Activated effector memory CD4-positive, alpha-beta T cell treated with anti-CD3 and anti-CD28 coated beads, Interleukin-2, amount 50 U/mL, for 16 hours (primary cell): ENCODE results near the gene FAM177B.

Experiments
- DNase-seq: peaks from one replicate; pipeline ENCODE4 v3.0.0-alpha.2; 2020

The FAM177B gene

DNA sequence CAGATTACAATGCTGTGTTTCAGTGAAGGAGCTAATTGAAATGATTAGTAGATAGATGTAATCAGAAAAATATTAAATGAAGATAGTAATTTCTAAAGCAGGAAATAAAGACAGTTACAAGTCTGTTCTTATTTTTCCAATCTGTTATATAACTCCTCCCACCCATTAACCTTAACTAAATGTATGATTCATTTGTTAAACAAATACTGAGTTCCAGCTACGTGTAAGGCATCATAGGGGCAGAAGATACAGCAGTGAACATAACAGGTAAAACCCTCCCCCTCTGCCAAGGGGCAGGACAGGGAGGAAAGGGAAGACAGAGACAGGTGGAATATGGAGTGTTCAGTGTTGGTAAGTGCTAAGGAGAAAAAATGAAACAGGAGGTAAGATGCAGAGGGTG is at the start of gene FAM177B:
Gene FAM177B (plus strand): TSS at position 231 of the 400 bp plus-strand sequence. CDS start 9,344 bp downstream, outside the sequence.
- DNase-seq = no peak

DNA sequence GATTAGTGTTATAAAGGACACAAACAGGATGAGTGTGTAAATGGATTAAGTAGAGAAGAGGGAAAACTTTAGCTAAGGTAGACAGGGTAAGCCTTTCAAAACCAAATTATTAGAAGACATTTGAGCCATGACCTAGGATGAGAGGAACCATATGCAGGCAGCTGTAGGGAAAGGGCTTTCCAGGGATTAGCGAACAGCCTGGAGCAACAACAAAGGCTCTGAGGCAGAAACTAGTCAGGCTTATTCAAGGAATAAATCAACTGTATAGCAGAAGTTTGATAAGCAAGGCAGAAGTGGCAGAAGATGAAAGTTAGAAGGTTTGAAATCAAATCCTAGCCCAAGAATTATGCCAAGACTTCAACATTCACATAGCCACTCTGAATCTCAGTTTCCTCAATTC is 46.0 kb upstream of the FAM177B start:
- DNase-seq = no peak

DNA sequence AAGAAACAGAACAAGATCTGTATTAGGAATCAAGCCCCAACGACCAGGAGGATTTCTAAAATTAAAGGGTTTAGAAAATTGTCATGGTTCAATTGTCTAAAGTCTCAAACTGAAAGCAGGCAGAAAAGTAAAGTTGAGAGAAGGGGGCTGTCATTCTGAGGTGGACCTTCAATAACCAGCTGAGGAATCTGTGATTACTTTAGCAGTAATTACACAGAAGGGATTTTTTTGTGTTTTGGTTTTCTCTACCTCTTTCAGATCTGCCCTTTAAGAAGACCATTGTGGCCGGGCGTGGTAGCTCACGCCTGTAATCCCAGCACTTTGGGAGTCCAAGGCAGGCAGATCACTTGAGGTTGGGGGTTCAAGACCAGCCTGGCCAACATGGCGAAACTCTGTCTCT is 42.1 kb upstream of the FAM177B start:
- DNase-seq = no peak

DNA sequence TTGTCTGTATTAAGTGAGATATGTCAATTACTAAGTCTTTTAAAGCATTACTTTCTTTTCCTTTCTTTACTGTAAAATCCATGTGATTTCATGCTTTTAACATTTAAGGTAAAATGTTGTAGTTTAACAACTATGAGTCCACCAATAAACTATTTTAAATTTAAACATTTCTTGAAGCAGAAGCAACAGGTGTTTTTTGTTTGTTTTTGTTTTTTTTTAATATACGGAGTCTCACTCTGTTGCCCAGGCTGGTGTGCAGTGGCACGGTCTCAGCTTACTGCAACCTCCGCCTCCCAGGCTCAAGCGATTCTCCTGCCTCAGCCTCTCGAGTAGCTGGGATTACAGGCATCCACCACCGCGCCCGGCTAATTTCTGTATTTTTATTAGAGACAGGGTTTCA is 40.3 kb upstream of the FAM177B start:
- no peak for DNase-seq

DNA sequence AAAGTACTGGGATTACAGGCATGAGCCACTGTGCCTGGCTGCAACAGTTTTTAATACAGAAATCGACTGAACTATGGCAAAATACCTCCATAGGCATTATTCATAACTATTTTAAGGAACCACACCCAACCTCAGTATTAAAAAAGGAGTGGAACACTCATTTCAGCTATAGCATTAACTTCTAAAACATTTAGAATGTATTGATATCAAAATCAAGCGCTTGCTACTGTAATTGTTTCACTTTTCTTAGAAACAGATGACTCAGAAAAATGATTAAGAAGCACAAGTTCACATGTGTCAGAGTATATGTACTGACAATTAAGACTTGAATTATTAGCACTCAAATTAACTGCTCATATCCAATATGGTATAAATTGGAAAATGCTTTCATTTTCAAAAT is 39.8 kb upstream of the FAM177B start:
- DNase-seq = no peak

DNA sequence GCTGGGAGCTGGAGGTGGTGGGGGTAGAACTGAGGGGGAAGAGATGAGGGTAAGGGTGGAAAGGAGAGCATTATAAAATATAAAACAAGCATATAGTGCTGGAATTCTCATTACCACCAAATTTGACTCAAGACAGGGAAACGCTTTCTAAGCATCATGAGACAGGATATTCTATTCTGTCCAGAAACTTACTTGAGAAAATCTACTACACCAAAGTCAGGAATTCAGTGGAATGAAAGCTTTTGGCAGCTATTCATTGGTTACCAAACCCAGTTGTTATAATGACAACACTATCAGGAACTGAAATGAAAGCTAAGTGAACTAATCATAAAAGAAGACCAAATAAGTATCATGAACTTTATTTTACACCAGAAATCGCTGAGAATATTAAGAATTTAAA is 39.2 kb upstream of the FAM177B start:
- DNase-seq = no peak

DNA sequence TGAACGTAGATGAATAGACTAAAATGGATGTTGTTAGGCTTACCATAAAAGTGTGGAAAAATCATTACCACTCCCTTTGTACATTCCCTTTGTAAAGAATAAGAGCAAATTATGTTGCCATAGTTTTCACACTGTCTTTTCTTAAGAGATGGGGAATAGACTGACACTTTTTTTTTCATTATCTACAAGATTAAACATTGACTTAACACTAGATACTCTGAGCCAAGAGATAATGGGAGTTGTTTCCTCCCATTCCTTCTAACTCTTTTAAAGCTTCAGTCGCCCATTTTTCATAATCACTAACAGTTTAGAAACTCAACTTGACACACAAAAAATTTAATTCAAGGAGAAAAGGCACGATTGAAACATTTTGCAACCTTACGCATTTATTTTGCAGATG is 34.8 kb upstream of the FAM177B start:
- no peak for DNase-seq

DNA sequence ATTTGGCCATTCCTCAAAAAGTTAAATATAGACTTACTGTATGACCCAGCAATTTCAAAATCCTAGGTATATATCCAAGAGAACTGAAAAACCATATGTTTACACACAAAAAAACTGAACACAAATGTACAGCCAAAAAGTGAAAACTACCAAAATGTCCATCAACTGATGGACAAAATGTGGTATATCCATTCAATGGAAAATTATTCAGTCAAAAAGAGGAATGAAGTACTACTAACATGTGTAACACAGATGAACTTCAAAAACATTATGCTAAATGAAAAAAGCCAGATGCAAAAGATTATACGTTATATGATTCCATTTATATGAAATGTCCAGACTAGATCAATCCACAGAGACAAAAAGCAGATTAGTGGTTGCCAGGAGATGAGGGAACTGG is 32.7 kb upstream of the FAM177B start:
- DNase-seq = no peak

DNA sequence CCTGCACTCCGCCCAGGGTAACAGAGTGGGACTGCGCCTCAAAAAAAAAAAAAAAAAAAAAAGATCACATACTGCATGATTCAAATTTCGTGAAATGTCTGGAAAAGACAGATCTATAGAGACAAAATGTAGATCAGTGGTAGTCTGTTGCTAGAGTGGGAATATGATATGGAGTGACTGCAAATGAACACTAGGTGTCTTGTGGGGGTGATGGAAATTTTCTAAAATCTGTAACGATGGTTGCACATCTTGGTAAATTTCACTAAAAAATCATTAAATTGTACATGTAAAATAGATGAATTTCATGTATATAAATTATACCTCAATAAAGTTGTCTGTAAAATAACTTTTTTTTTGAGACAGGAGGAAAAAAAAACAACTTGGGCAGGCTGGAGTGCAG is 30.2 kb upstream of the FAM177B start:
- DNase-seq = no peak

DNA sequence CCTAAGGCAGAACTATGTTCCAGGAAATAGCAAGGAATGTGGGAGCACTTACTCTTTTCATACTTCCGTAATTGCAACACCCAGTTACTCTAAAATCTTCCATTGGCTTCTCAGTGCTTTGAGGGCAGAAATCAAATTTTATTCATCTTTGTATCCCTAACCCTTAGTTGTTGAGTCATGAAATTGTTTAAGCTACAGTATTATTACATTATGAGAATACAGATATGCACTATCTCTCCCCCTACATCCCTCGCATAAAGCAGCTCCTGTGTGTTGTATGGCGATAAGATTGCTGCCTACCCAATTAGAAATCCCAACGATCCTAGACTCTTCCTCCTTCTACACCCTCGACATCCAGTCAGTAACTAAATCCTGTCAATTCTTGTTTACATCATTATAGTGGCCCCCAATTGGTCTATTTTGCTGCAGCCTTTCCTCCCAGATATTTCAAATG is 27.3 kb upstream of the FAM177B start:
- no peak for DNase-seq

DNA sequence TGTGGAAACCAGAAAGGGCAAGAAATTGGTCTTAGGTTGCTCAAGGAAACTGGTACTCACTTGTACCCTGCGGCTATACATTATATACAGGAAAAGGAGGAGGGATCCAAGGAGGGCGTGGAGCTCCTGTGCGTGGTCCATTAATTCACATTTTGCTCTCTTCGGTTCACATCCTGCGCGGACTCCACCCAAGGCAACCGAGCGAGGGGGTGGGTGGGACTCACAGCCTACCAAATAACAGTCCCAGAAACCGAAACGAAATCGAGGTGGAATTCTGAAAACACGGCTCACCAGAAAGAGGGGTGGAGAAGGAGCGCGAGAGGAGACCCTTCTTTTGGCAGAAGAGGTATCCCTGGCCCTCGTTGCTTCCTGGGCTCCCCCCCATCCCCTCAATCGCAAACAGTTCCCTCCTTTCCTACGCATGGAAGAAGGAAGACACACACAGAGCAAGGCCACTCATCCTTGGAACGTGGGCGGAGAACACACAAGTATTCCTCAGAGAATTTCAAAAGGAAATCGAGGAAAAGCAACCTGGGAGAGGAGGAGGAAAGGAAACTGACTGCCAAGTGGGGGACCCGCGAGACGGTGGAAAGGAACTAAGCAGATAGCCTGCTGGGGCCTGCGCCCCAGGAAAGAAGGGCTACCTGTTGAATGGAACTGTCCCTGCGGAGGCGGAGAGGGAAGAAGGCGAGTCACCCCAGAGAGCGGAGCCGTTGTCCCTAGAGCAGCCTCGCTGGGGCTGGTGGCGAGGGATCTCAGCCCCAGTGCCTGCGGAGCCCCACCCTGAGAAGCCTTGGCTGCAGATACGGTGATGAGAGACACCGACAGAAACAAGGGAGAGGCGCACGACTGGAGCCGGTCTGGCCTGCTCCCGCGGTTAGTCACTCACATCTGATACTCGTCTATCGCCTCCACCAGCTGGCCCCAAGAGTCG is 25.4 kb upstream of the FAM177B start:
- DNase-seq = peak; percentile 87

DNA sequence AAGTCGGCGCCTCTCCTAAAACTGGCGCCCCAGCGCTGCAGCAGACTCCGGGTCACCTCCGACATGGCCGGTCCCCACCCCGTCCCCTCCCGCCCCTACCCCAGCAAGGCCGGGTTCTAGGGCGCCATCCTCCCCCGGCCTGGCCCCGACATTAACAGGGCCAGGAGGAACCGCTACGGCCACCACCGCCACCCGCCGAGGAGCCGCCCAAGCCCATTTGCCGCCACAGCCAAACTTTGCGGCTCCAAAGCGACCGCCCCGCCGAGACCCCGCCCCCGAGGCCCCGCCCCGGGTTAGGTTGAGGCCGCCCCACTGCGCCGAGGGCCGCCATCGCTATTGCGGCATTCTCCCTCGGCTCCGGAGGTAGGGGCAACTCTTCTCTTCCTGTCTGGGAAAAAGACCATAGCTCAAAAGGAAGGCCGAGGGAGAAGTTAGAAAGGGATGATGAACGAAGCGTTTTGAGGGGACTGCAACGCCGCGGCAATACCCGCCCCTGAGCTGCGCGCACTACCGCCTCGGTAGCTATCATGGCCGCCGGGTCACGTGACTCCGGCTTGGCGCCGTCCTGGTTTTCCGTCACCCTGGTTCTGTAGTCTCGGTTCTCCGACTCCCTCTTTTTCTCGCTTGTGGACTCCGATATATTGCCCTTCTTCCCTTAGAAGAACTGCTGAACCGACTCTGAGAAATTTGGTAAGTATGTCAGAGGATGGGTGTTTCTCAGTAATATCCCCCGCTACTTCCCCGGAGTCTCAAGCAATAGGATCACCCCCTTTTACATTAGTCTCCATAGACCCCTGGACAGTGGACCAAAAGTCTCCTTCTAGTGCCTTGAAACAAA is 24.5 kb upstream of the FAM177B start, which contains the start of the genes AIDA and BROX:
Gene AIDA (minus strand): TSS at position 239 of the 838 bp plus-strand sequence. CDS start 174 bp downstream, at position 65.
Gene BROX (plus strand): TSS at position 312 of the 838 bp plus-strand sequence. CDS start 3,136 bp downstream, outside the sequence.
- peak; percentile 99 for DNase-seq

DNA sequence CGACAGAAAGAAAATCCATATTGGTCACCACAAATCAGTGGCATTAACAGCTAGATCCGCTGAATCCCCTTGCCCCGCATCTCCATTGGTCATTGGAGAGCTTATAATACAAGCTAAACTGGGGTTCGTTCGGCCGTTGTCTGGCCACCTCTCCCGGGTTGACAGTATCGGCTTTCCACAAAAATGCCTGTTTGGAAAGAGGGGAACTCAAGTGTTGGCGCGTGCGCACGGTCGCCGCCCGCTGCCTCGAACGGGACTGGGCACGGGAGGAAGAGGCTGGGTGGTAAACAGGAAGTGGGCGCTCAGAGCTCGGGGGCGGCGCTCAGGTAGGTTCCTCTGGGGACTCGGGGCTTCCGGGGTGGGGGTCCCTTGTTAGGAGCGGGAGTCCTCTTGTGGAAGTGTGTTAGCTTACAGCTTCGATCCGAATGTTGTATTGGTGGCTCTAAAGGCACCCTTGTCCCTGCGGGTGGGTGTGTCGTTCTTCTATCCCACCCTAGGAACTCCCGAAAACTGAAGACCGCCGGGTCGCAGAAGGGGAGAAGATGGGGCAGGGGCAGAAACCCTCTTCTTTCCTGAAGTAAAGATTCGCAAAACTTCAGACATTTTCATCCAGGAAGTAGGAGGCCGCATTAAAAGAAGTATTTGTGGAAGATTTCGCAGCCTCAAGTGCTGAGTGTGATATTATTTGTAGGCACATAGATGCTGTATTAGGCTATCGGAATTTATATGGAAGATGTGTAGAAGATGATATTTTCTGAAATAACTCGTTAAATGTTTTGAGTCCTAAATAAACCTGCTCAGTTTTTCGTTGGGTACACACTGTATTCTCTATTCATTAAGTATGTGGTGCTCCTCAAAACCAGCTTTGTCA is 23.7 kb upstream of the FAM177B start:
- peak; percentile 95 for DNase-seq

DNA sequence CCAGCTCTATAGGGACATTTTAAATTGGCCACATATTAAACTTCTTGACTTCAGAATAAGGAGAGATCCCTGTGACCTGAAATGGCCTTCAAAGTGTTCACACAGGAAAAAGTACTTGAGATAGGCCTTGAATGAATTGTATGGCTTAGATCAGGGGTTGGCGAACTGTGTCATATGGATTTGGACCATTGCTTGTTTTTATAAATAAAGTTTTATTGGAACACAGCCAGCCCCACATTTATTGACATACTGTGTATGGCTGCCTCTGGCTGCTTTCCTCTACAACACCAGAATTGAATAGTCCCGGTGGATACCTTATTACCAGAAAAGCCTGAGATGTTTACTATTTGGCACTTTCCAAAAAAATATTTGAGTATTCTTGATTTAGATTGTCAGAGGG is 20.6 kb upstream of the FAM177B start:
- no peak for DNase-seq

DNA sequence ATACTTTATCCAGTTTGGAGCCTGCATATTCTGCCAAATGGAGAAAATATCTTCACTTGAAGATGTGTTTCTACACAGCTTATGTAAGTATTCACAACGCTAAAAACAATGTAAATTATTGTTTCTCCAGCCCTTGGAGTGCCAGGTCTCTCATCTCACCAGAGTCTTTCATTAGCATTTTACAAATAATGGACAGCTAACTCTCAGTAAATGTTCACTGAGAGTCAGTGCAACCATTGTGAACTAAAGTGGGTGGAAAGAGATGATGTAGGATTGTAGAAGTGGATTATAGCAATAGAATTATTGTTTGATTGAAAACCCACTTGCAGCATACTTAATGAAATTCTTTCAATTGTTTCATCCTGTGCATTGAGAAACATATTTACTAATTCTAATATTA is 8.3 kb upstream of the FAM177B start:
- no peak for DNase-seq

DNA sequence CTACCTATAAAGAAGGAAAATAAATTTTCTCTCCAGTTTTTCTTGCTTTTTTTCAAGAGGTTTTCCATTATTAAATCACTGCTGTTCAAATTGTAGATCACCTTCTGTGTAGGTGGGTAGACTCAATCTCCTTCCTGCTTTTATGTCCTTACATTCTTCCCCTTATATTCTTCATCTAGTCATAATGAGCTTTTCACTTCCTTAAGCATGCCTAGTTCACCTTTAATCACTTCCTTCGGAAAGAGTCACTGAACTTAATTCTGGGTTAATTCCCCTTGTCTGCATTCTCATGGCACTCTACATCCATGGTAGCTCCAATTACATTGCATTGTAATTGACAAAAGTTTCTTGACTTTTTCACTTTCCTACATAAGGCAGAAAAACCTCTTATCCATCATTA is 6.1 kb upstream of the FAM177B start:
- DNase-seq = no peak

DNA sequence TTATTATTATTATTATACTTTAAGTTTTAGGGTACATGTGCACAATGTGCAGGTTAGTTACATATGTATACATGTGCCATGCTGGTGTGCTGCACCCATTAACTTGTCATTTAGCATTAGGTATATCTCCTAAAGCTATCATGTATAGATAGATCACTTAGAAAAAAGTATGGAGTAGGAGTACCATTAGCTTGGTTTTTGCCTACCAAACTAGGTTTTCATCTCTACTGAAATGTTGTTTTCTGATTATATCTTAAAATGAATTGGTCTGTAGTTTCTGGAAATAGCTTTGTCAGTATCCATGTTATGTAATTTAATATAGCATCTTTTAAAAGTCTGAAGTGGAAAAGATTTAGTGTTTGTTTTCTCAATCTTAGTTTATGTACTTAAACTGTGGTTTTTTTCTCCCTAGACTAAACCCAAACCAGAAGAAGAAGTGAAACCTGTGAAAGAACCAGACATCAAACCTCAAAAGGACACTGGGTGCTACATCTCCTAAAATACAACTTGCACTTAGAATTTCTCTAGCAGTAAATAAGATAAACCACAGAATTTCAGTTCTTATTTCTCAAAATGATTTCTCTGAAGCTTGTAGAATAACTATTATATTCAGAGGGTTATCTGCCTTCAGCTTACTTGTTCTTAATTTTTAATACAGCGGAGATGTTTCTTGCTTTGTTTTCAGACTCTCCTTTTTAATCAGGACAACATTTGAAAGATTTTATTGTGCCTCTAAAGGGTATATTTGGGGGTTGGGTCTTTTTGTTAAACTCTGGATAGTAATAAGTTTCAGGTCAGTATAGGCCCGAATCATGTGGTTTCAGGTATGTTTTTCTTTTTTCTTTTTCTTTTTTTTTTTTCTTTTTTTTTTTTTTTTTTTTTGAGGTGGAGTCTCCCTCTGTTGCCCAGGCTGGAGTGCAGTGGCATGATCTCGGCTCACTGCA is 4.5 kb upstream of the FAM177B start:
- DNase-seq = no peak

DNA sequence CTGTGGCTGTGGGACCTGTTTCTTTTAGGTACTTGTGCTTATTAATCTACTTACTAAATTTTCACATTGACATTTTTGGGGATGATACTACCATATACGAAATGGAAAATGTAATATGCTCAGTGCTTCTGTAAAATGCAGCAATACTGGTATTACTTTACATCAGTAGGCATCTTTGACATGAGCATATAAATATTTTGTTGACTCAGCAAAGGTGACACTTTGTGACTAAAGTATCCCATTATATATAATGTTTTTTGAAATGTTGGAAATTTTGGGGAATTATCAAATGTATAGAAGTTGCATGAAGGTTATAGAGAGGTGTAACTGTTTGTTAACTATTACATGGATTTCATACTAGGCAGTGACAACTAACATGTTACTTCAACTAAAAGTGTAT is 2.3 kb upstream of the FAM177B start:
- DNase-seq = no peak

DNA sequence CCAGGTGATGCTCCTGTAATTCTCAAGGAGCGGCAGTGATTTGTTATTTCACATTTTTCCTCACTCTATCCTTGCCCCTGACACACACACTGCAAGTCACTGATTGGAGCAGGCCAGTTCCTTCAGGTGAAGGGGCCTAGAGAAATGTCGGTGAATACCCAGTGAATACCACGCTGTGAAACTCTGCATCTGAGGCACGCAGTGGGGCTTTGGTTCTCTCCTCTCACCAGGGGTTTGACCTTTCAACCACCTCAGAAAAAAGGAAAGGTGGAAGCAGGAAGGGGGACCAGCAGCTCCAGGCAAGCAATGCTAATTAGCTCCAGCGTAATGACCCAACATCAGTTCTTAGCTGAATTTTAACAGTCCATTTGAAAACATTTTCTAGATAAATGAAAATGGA is 532 bp upstream of the FAM177B start:
- no peak for DNase-seq

DNA sequence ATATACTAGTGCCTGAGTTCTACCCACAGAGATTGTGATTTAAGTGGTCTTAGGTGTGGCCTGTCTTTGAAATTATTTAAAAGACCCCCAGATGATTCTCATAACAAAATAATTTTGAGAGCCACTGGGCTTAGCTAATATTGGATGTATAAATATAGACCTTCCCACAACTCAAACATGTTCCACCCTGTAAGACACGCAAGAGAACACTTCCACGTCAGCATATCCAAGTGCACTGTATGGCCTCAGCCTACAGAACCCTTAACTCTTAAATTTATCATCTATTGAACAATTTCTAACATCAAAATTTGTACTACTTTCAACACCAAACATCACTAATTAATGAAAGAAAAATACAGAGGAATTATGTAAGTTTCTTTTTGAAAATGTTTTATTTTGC is 2.5 kb downstream of the FAM177B start:
- DNase-seq = no peak

DNA sequence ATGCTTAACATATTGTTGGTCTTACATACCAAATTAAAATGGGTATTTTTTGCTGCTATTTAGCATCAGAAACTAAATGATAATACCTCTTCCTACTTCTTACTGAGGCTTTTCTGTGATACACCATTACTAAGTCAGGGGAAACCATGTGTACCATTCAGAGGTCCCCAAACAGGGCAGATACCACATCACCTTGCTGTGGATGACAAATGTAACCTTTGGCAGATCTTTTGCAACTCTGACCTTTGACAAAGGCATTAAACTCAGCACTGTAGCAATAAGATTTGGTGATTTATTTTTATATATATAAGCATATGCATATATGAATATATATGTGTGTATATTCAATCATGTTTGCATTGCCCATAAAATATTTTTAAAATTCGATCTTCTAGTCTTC is 2.9 kb downstream of the FAM177B start:
- no peak for DNase-seq
